NCI-H1694 treated with DMSO at 0.1 percent for 48 hours (cell line): ENCODE data around the gene DUOXA2.
"Not testable (repeated sequence)": the region's sequence is repeated elsewhere in the genome, so short reads cannot be mapped to it uniquely, and the experiment has no call there.

Experiments used
- DNase-seq: peaks from one replicate; lab custom pipeline; 2025; lab: John Stamatoyannopoulos, UW

Gene DUOXA2

DNA sequence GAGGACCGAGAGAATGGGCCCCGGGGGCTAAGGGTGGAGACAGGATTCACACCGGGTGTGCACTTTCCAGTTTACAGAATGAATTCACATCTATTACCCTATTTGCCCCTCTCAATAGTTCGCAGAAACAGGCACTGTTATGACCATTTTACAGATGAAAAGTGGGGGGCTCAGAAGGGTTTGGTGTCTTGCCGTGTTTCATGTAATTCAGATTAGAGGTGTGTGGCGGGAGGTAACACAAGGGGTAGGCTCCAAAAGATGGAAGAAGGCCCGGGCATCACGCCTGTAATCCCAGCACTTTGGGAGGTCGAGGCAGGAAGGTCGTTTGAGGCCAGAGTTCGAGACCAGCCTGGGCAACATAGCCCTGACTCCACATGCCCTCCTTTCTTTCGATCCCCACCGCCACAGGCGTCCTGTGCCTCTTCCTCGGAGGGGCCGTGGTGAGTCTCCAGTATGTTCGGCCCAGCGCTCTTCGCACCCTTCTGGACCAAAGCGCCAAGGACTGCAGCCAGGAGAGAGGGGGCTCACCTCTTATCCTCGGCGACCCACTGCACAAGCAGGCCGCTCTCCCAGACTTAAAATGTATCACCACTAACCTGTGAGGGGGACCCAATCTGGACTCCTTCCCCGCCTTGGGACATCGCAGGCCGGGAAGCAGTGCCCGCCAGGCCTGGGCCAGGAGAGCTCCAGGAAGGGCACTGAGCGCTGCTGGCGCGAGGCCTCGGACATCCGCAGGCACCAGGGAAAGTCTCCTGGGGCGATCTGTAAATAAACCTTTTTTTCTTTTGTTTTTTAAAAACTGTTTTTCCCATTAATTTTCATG, 3.4 kb downstream of the DUOXA2 start:
- DNase-seq = no peak

DNA sequence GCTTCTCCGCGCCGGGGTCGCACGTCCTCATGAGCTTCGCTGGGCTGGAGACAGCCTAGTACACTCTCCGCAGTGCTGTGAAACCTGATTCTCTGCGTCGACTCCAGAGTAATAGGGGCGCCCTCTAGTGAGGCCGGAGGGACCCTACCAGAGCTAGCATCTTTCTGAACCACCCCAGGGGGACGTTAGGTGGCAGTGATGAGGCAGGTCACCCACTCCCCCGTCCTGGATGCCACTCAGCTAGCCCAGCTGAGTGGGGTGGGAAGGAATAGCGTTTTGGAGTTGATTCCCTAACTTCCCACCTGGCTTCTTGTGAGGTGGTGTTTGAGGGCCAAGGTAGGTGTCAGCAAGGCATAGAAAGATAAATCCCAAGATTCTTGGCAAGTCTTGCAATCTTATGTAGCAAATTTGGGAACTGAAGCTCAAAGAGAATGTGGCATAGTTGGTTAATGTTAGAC, 4.0 kb downstream of the DUOXA2 start:
- DNase-seq = peak; percentile 85

DNA sequence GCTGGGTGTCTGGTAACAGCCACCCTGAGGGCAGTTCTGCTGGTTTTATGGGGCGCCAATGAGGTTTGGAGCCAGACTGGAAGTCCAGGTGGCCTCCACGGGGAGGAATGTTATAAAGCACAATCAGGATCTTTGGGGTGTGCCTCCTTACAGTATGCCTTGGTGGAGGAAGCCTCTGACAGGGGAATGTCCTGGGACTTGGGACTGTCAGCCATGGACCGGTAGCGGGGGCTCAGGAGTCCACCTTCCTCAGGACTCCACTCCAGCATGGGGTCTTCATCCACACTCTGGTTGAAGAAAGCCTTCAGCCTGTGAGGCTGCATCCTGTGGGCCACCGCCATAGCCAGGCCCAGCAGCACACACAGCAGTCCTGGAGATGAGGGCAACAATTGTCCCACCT, 4.9 kb downstream of the DUOXA2 start:
- no peak for DNase-seq

DNA sequence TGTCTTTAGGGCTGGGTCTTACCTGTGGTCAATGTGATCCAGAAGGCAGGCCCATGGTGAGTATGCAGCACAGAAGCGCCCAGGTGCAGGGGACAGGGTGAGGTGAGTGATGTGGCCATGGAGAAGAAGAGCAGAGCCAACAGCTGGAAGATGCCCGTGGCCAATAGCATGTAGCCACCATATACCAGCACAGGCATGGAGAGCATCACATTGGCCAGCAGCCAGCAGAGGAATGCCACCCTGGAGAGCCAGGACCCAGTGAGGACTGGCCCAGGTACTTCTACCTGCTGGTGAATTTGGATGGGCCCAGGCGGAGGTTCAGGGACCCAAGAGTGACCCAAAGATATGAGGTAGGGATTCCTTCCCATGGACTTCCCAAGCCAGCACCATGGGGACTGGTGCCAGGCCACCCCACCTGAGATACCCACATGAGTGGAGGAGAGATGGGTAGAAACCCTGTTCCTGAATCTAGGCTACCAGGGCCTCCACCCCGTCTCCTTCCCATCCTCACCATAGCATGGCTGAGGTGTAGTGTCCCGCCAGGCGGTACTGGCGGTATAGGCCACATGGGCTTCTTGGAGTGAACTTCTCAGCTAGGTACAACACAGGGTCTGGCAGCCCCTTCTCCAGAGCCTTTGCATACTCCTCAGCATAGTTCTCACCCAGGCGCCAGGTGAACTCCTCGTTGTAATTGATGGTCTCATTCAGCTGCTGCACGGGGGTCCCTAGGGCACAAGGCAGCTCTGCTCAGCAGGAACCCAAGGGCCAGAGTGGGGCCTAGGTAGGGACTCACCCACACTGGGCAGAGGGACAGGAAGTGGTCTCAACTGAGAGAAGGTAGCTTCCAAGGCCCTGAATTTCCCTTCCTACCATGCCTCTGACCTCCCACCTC, 6.2 kb downstream of the DUOXA2 start:
- DNase-seq = no peak

DNA sequence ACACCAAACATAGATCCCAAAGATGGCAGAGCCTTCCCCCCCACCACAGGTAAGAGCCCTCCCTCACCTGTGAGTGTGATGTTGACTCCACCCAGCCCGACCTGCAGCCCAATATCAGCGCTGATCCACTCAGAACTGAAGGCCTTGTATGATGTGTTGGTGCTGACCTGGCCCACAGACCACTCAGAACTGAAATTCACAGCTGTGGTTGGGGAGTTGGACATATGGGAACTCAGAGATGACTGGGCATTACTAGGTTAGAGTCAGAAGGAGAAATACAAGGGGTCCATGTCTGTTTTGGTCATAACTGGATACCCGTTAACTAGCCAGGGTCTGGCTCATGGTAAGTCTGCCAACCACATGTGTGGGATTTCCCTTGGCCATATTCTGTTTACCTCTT, 6.9 kb downstream of the DUOXA2 start:
- no peak for DNase-seq

DNA sequence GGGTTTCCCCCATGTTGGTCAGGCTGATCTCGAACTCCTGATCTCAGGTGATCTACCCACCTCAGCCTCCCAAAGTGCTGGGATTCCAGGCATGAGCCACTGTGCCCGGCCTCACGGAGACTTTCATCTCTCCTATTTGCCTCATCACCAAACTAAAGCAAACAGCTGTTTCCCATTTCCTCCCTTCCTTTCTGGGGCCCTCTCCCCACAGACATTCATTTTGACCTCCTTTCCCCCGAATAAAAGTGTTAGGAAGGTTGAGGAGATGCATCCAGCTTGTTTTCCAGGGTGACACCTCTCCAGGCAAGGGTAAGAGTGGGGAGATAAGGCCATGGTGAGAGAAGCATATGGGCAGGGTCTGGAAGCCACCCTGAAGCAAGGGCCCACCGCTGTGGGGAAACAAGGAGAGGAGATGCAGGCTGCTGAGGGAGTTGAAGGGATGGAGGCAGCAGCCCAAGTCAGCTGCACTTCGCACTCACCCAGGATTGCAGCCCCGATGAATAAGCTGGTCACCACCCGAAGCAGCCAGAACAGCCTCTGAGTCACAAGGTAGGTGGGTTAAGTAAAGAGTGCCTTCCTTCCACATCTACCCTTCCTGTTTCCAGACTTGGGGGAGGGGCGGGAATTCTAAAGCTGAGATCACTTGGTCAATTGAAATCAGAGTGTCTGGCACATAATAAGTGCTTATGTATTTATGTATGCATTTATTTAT, 7.7 kb downstream of the DUOXA2 start:
- DNase-seq = no peak

DNA sequence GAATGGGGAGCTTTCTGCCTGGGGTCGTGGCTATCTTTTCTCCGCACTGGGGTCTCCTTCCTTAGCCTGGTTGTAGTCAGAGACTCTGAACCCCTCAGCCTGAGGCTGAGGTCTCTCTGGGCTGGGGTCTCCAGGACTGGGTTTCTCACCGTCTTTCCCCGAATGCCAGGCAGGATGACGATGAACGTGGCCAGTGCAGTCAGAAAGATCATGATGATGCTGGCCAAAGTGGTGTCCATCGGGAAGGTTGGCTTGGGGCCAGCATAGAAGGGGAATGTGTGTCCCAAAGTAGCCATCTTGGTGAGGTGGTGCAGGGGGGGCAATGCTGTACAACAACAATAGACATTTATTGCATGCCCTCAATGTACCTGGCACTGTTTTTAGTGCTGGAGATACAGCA, 8.6 kb downstream of the DUOXA2 start:
- DNase-seq = no peak

DNA sequence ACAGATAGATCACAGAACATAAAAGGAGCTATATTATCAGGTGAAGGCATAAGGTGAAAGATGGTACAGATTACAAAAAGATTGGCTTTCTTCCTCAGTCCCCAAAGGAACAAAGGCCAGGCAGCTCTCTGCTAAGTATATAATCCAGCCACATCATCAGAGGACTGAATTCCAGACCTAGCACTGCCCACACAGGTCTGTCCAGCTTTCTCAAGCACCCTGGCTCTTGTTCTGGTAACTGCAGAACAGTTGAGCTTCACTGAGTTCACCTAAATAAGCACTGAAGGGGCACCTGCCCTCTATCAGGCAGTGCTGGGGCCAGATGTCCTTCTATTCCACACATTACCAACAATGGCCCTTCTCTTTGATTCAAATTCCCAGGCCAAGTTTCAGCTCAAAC, 9.3 kb downstream of the DUOXA2 start:
- DNase-seq = no peak

DNA sequence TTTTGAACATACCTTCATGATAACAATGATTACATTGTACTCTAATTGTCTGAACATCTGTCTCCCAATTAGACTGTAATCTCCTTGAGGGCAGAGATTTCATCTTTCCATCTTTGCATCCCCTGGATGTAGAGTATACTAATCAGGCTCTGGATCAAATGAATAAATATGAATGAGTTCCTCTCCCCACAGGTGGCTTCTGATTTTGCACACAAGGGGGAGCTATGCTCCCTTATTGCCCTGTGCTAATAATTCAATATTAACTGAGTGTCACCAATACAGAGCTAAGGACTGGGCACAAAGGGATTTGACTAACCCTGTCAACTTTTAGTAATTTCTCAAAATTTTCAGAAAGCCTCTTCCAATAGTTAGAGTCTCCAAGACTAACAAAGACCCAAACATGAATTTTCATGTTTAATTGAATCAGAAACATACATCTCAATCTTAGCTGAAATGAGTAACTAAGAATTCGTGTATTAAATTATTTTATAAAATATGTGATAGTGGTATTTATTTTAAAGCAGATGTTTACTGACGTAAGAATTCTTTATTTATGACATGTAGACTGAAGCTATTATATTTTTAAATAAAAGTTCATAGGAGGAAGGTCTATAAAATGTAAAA, 12.5 kb downstream of the DUOXA2 start:
- DNase-seq = peak; percentile 35

DNA sequence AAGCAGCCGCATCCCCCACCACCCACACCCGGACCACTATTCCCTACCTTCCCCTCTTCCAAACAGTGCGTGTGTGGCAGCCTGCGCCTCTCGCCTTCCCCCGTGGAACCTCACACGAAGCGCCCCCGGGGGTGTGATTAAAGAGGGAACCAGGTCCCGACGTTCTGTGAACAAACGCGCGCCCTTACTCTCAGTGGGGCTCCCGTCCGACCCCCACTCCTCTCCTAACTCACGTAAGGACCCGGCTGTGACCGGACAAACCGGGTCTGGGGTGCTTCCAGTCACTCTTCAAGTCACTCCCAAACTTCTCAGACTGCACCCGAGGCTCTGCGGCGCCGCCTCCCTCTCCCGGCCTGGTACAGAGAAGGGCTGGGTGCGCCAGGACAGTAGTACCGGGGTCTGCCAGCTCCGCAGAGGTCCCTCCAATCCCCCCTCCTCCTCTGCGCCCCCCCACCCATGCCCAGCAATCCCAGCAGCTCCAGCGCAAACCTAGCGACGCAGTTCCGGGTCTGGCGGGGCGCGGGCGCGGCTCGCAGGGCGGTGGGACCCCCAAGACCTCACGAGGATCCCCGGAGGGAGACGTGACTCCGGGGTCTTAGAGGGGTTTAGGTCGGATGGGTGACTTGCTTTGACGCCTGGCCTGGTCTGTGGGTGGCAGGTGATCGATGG, 15.0 kb downstream of the DUOXA2 start:
- no peak for DNase-seq

DNA sequence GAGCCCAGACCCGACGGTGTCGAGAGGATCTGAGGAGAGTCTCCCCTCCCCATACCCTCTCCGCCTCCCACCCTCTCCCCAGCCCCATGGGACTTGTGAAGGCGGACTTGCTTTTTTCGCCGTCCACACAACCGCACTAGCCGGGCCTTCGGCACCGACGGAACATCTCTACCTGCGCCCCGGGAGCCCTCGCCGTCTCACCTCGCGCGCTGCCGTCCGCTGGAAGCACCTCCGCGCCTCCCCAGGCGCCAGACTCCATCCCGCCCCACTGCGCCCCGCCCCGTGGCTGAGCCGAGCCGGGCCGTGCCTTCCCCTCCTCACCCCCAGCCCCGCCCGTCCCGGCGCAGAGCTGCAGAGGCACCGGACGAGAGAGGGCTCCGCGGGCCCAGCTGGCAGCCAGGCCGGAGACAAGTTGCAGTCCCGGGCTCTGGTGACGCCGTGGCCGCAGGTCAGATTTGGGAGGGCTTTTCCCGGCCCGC, 15.6 kb downstream of the DUOXA2 start, which contains the start of the genes DUOX1 and DUOXA1:
DUOX1 (plus strand) TSS at position 344 of the 479 bp plus-strand sequence. CDS start 1,973 bp downstream, outside the sequence.
DUOXA1 (minus strand) TSS at position 229 of the 479 bp plus-strand sequence. CDS start 6,865 bp downstream, outside the sequence.
- DNase-seq = no peak

DNA sequence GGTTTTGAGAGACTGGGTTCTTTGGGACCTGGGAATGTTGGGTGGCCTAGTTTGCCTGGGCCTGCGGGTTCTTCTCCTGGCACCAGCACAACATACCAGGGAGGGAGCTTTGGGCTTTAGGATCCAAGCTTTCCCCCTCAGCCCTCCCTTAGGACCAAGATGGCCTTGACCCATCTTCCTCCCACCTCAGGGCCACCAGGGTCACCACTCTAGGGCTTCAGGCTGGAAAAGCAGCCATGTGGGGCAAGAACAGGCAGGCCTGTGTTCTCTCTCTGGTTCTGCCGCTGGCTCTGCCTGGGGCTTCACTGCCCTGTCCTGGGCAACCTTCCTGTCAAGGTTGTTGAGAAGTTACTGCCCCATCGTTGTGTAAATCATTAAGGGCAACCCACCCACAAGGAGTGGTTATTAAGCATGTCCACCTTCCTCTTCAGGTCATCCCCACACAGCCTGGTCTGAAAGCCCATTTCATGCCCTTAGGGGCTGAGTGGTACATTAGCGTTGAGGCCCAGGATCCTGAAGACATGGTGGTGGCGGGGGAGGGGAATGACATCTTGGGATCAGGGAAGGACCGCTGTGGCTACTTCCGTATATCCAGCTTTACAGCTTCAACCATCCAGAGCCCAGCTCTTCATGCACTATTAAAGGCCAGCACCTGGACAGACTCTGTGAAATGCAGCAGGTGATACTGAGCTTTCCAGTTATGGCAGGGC, 16.3 kb downstream of the DUOXA2 start:
- no peak for DNase-seq

DNA sequence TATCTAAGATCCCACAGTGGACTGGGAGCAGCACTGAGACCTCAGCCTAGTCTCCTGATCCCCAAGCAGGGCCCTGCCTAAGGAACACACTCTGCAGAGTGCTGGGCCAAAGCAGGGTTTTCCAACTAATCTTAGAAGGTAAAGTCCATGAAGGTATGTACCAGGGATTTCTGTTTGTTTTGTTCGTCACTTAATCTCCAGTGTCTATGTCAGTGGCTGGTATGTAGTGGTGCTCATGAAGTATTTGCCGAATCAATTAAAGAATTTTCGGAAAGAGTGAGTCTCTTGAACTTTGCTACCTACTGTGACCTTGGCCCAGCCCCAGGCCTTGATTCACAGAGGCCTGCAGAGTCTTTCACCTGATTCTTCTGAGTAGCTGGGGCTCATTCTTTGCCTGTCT, 17.4 kb downstream of the DUOXA2 start:
- DNase-seq = no peak

DNA sequence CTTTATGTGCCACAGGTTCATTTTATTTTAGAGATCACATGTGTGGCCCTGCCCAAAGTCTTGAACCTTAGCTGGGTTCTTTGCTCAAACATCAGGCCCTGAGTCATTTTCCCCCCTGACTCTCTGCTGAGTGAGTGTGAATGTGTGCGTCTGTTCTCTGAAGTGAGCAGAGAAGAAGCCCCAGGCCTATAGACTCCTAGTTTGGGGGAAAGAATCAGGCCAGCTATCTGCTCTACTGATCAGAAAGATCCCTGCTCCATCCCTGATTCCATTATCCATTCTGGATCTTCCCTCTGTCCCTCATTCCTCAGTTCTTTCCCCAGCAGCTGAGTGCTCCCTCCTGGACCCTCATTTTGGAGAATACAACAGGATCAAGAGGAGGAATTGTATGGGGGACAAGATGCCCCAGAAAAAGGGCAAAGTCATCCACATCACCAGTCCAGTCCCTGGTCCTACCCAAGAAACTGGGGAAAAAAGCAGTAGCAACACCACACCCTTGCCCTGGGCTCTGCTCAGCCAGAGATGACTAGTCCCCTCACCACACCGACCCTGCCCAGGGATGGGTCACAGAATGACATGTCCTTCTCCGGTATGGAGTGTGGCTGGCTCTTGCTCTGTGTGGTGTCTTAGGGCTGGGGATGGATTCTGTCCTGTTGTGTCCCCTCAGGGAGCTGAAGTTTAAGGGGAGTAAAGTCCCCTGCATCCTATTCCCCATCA, 18.9 kb downstream of the DUOXA2 start:
- DNase-seq = no peak

DNA sequence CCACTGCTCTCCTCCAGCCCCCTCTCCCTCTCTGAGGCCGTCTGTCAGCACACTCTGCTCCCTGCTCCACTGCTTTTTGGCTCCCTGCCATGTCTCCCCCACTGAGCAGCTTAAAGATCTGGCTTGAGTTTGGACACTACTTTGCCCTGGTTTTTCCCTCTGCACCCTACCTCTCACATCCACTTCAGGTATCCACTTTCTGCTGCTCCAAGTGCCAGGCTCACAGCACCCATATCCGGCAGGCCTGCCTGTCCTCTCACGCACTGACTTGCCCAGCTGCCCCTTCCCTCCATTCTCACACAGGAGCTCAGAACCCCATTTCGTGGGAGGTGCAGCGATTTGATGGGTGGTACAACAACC, 19.4 kb downstream of the DUOXA2 start:
- DNase-seq = peak; percentile 20

DNA sequence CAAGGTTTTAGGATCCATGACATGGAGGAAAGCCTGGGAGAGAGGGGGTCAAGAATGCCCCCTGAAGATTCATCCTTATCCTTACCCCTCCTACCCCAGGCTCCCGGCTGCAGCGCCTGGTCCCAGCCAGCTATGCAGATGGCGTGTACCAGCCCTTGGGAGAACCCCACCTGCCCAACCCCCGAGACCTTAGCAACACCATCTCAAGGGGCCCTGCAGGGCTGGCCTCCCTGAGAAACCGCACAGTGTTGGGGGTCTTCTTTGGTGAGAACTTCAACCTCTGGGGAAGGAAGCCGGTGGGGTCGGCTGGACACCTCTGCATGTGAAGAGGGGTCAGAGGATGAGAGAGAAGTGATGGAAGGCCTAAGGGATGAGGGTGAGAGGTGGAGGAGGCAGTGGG, 19.9 kb downstream of the DUOXA2 start:
- no peak for DNase-seq

DNA sequence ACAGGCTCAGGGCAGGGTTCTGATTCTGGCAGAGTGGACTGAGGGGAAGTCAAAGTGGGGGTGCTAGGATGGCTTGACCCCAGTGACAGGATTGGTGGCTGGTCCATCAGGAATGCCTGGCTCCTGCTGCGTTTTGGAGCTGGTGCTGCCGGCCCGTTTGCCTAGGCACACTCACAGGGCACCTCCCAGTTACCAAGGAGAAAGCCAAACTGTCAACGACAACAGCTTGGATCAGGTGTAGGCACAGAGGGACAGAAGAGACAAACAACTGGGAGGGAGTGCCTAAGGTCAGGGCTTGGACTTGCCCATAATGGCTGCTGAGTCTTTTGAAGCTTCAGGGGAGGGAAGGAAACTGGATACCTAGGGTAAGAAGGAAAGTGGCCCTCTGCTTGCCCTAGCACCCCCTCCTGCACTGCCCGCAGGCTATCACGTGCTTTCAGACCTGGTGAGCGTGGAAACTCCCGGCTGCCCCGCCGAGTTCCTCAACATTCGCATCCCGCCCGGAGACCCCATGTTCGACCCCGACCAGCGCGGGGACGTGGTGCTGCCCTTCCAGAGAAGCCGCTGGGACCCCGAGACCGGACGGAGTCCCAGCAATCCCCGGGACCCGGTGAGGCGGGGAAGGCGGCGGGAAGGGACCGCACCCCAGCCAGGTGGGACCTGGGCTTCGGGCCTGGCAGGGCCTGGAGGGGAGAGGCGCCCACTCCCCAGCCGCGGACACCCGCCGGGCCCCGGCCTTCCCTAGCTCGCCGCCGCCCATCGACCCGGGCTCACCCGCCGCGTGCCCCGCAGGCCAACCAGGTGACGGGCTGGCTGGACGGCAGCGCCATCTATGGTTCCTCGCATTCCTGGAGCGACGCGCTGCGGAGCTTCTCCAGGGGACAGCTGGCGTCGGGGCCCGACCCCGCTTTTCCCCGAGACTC, 20.8 kb downstream of the DUOXA2 start:
- DNase-seq = no peak

DNA sequence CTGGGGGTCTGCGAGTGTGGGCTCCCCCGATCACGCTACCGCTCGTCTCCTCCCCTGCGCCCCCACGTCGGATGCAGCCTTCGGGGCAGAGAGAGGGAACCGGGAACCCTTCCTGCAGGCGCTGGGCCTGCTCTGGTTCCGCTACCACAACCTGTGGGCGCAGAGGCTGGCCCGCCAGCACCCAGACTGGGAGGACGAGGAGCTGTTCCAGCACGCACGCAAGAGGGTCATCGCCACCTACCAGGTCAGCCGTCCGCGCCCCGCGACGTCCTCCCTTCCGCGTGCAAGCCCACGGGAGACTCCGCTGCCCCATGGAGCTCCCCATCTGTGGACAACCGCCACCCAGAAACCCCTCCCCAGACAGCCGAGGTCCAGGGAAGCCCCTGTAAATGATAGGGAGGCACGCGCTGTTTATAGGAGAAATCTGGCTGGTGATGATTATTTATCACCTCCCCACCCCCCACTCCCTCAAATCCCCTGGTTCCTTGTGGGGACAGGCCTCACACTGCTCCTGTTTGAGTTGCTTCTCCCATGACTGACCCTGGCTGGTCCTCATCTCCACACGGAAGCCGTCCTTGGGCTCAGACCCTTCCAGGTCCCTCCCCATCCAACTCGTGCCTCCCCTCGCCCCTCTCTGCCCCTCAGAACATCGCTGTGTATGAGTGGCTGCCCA, 21.7 kb downstream of the DUOXA2 start:
- DNase-seq = not testable (repeated sequence)
